ENCODE measurements around the gene CWC27.

DNA sequence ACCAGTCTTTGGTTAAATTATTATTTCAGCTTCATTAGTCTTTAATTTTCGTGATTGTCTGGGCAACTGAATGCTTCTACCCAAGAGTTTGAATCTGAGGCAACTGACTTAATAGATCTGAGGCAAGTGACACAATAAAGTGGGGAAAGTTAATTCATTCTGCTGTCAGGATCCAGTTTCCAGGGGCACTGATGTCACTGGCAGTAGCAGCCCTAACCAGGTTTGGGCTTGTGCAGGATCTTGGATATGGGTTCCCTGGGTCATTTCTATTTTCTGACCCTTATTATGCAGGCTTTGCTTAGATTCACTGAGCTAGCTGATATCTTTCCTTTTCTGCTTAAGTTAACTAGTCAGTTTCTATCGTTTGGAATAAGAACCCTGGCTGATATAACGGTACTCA is 9.8 kb upstream of the CWC27 start:
- TF ChIP-seq EP300 (IDR thresholded peaks at IDR 0.05), result no peak
- TF ChIP-seq, protein P1, sequence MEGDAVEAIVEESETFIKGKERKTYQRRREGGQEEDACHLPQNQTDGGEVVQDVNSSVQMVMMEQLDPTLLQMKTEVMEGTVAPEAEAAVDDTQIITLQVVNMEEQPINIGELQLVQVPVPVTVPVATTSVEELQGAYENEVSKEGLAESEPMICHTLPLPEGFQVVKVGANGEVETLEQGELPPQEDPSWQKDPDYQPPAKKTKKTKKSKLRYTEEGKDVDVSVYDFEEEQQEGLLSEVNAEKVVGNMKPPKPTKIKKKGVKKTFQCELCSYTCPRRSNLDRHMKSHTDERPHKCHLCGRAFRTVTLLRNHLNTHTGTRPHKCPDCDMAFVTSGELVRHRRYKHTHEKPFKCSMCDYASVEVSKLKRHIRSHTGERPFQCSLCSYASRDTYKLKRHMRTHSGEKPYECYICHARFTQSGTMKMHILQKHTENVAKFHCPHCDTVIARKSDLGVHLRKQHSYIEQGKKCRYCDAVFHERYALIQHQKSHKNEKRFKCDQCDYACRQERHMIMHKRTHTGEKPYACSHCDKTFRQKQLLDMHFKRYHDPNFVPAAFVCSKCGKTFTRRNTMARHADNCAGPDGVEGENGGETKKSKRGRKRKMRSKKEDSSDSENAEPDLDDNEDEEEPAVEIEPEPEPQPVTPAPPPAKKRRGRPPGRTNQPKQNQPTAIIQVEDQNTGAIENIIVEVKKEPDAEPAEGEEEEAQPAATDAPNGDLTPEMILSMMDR (IDR thresholded peaks at IDR 0.05), result no peak

Data from stomach (tissue), 4 donors.